ENCODE measurements around the gene CNTN1.

The CNTN1 gene

DNA sequence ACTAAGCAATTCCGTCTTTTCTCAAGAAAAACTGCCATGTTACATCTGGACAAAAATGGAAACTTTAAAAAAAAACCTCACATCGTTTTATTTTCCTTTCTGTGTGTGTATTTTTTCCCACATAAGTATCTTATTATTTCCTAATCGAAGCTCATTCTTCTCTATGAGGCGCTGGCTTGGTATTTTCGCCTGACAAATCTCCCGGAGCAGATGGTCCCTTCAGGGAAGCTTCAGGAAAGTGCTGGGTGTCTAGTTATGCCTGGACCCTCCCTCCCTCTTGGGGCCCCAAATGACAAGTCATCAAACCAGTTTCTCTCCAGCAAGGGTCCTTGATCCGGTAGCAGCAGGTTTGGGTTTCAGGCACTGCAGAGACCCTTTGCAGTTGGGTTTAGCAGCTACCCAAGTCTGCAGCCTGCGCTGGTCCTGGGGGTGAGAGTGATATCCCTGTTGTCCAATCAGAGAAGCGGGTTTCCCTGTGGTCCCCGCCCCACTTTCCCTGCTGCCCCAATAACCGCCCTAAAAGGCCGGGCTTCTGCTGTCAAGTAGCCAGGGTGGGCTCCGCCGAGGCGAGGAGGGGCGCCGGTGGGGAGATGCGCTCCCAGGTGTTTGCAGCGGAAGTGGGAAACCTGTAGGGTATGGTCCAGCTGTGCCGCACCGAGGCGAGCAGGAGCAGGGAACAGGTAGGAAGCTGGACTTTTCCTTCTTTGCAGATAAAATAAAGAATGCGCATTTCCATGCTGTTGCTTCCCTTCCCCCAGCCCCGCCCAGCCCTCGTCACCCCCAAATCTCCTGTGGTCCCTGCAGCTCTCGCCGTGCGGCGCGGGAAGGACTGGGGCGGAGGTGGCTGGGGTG is at the start of gene CNTN1:
Gene CNTN1 (plus strand): TSS at position 527 of the 852 bp plus-strand sequence.
- in situ Hi-C loops (cut with MboI; ENCODE audit: low sequenced_read_pairs) = no loop called here

DNA sequence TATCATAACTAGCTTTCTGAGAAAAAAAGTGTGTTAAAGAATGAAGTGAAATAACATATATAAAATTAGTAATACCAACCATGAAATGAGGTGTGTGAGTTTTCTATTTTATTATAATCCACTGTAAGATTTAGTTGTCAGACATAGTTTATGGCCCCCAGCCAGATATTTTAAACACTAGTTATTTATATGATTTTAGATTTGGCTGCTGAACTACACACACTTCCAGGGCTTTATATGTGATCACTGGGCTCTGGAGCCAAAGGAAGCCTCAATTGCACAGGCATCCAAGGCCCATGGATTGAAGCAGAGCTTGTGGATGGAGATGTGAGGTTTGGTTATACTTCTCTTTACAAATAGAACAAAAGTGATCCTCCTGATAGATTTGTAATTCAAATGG is 48.7 kb upstream of the CNTN1 start:
- in situ Hi-C loops (cut with MboI; ENCODE audit: low sequenced_read_pairs) = no loop called here

DNA sequence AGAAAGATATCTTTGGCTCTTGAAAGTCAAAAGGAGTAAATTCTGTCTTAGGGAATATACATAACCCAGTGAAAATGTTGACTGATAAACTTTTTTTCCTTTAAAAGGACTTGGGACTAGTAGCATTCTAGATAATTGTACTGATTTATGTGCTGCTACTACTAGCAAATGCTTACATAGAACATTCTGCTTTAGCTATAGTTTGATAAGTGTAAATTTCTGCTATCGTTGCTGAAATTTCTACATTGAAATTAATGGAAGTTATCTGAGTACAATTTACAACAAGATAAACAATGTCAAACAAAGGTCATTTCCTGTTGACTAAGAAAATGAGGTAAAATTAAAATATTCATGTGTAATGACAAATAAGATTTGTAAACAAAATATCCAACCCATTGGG is 48.3 kb upstream of the CNTN1 start:
- in situ Hi-C loops (cut with MboI; ENCODE audit: low sequenced_read_pairs) = no loop called here

DNA sequence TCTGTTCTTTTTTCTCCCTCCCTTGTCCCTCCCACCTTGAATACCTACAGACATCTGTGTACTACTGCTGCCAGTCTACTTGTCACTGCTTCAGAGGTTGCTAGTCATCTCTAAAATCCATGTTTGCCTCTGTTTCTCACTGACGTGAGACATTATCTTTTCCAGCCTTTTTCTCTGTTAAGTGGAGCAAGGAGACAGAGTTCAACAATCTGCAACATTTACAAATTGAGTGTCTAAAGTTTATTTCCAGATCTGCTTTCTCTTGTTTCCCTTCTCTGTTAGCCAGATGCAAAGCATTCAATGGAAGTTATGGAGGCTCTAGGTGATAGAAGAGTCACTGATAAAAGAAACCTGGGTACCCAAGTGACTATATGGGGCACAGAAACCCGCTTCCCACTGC is 47.5 kb upstream of the CNTN1 start:
- in situ Hi-C loops (cut with MboI; ENCODE audit: low sequenced_read_pairs) = no loop called here

DNA sequence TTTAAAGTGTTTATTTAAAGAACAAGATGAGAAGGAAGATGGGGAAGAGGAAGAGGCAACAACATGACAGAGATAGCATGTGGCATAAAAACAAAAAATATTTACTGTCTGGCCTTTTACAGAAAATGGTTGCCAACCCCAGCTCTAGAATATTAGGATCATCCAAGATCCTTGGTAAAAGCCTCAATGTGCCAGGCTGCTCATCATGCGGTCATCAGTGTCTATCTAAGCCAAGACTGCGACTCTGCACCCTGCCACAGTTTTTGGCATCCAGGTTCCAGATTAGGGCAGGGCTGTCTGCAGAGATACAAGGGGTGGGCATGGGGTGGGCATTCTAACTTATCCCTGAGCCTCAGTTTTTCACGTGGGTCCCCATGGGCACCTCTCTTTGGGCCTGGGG is 46.9 kb upstream of the CNTN1 start:
- in situ Hi-C loops (cut with MboI; ENCODE audit: low sequenced_read_pairs) = no loop called here

DNA sequence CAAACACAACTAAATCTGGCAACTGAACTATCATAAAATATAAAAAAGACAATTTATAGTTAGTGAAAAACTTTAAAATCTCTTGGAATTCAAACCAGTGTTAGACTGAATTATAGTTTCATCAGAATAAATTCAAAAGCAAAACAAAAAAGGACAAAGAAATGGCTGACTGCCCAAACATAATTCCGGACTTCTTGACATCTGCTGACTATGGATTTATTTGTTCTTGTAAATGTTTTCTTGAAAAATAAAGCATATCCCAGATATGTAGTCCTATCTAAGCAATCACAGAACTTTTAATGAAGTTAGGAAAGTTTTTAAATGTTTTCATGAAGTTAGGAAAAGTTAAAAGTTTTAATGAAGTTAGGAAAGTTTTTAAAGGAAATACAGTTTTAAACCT is 45.8 kb upstream of the CNTN1 start:
- in situ Hi-C loops (cut with MboI; ENCODE audit: low sequenced_read_pairs) = no loop called here

DNA sequence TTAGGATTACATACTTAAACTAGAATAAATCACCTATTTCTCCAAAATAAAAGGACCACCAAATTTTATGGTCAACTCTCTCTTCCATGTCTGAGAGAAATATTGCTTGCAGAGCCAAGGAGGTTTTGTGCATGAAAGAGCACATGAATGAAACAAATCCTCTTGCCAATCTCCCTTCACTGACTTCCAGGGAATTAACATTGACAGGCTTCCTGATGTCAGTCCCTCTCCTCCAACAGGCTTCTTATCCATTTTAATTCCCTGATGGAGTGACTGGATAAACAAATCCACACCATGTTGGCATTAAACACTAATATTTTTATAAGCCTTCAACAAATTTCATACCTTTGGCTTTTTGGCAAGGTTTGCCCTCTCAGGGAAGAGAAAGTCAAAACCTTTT is 45.3 kb upstream of the CNTN1 start:
- in situ Hi-C loops (cut with MboI; ENCODE audit: low sequenced_read_pairs) = no loop called here

DNA sequence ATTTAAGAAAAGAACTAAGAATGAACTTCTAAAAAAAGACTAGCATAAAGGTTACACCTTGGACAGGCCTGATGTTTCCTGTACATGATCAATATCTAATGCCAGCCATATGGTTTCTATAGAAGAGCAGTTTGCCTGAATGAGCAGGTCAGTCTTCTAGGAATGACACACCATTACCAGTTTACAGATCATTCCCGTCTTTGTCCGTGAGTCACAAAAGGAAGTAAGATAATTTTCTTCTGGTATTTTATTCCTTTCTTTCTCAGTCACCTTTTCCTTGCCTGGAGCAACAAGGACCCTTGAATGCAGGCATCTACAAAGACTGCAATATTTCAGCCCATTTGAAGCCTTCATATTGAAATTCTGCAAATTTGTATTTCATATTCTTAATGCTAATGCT is 44.6 kb upstream of the CNTN1 start:
- in situ Hi-C loops (cut with MboI; ENCODE audit: low sequenced_read_pairs) = no loop called here

DNA sequence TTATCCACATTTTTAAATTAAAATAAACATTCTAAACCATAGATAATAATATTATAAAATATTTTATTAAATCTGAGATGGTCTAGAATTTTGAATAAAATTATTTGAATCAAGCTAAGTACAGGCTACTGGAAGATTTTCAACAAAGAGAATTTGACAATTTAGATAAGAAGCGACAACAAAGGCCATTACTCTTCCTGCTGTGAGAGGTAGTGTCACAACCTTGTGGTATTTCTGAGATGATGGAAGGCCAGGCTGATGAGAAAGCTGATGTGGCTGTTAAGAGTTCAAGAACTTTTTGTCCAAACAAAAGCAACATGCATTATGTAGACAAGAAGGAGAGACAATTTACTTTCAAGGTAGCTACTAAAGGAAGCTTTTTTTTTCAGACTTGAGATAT is 43.7 kb upstream of the CNTN1 start:
- in situ Hi-C loops (cut with MboI; ENCODE audit: low sequenced_read_pairs) = no loop called here

DNA sequence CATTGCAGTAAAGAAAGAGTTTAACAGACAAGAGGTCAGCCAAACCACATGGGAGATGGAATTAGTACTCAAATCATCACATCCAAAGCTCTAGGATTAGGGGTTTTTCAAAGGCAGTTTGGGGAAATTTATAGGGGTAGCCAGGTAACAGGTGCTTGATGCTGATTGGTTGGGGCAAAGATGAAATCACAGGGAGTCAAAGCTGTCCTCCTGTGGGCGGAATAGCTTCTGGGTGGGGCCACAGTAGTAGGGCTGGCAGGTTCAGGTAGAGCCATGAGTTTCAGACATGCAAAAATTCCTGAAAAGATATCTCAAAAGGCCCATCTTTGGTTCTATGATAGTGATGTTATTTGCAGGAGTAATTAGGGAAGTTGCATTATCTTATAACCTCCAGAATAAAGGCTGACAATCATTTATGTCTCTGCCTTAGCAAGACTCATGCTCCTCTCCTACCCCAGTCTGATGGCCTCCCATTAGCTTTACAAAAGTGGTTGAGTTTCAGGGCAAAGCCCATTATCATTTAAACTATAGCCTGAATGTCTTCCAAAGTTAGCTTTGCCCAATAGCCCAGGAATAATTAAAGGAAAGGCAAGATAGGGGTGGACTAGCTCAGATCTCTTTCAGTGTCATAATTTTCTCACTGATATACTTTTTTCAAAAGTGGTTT is 42.1 kb upstream of the CNTN1 start:
- in situ Hi-C loops (cut with MboI; ENCODE audit: low sequenced_read_pairs) = no loop called here

DNA sequence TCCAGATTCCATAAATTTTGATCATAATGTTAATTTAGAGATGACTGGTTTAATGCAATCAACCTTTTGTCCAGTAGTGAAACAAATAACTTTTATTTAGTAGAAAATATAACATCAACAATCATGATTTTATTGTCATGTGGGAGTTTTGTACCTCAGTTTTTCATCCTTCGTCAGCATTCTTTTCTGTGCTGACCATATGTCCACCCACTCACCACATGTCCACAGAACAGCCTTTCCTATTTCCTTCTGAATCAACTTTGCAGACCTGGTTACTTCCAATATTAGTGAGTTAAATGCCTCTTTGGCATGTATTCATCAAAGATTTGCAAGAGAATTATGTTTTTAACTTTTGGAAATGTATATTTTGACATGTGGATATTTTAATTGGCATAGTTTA is 36.8 kb upstream of the CNTN1 start:
- in situ Hi-C loops (cut with MboI; ENCODE audit: low sequenced_read_pairs) = no loop called here

DNA sequence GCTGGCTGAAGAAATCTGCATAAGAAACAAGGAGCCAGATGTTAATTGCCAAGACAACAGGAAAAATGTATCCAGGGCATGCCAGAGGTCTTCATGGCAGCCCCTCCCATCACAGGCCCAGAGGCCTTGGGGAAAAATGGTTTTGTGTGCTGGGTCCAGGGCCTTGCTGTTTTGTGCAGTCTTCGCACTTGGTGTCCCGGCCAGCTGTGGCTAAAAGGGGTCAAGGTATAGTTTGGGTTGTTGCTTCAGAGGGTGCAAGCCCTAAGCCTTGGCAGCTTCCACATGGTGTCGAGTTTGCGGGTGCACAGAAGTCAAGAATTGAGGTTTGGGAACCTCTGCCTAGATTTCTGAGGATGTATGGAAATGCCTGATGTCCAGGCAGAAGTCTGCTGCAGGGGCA is 29.9 kb upstream of the CNTN1 start:
- in situ Hi-C loops (cut with MboI; ENCODE audit: low sequenced_read_pairs) = no loop called here

DNA sequence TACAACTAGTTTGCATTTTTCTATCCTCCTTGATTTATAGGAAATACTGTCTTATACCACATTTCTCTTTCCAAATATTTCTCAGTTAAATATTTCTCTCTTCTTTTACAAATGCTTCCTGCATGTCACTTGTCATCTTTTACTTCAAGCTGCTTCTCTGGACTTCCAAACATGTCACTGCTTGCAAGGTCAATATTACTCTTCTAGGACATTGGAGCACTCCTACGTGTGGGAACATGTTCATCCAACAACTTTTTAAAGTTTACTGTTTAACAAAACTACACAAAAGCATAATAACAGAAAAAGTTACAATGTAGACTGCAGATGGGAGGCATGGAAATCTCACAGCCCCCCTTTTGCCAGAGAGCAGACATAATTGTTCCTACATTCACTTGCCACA is 28.5 kb upstream of the CNTN1 start:
- in situ Hi-C loops (cut with MboI; ENCODE audit: low sequenced_read_pairs) = no loop called here

DNA sequence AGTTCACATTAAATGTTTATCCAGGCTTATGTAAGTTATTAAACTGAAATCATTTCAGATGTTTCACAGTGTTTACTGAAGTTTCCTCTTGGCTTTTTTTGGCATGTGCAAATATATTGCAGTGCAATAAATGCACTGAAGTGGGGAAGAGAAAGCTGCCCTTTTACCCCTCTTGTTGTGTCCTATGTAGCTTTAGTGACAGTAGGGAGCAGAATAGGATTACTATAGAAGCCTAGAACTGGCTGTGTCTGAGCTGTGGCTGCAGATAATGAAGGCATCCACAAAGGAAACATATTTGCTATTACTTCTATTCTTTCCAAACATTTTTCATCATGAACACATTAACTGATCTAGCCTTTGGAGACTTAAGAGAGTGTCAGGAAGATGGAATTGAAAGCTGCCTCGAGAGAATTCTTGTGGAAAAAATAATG is 24.1 kb upstream of the CNTN1 start:
- in situ Hi-C loops (cut with MboI; ENCODE audit: low sequenced_read_pairs) = no loop called here

DNA sequence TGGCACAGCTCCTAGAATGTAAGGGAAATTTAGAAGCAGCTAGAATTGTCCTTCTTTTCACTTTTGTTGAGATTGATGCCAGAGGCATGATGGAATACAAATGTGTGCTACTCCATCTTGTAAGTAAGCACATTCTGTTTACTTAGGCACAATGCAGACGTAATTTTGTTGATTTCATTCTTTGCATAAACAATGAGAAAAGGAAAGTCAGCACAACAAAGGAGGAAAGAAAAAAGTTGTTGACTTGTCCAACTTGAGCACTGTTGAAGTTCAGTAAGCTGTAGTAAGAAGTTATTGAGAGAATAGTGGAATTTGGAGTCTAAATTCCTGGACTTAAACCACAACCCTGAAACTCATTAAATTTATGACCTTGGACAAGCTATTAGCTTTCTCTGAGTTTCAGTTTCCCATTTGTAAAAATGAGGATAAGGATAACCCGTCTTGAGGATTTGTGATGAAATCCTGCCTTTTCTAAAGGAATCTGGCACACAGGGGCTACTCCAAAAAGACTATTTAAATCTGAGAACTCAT is 19.4 kb upstream of the CNTN1 start:
- in situ Hi-C loops (cut with MboI; ENCODE audit: low sequenced_read_pairs) = no loop called here

DNA sequence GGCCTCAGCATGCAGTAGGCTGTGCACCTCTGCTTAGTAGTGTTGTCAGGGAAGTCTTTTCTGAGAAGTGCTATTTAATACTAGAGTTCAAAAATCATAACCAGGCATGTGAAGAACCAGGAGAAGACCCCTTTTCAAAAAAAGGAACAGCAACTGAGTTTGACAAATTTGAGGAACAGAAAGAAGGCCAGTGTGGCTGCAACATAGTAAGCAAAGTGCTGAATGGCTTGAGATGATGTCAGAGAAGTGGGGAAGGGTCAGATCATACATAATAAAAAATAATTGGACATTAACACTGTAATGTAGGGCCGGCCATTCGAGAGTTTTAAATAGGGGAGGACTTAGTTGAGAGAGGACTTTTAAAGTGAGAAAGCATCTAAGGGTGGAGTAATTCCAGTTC is 11.1 kb upstream of the CNTN1 start:
- in situ Hi-C loops (cut with MboI; ENCODE audit: low sequenced_read_pairs) = no loop called here

DNA sequence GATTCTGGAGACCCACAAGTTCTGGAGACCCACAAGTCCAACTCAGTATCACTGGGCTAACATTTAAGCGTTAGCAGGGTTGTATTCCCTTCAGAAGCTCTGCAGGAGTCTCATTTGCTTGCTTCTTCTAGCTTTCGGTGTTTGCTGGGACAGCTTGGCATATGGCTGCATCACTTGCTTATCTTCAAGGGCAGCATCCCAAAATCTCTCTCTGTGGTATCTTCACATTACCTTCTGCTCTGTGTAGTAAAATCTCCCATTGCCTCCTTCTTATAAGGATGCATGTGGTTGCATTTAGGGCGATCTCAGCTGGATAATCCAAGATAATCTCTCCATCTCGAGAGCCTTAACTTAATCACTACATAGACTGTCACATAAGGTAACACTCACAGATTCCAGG is 7.3 kb upstream of the CNTN1 start:
- in situ Hi-C loops (cut with MboI; ENCODE audit: low sequenced_read_pairs) = no loop called here

DNA sequence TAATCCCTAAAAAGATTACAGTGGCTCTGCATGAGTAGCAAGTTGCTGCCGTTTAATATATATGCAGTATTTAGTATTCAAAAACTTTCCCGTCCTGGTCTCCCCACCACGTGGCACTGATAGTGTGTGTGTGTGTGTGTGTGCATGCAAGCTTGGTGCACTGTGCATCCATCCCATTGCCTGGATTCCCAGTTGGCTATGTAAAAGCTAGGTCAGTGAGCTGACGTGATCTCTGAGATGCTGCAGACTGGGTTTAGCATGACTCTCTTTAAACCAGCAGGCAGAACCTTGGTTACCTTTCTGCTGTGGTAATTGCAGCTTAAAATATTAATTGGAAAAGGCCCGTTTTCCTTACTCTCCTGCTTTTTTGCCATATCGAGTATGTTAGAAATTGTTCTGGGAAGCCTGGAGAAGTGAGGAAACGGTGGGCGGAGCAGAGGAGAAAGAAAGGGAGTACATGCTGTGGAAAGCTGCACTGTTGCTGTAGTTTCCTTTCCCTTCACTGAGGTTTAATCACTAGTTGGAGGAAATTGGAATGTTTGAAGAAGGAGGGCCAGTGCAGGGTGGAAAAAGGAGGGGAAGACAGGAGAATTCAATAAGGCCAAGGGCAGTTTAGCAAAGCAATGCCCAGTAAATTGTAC is 4.0 kb upstream of the CNTN1 start:
- in situ Hi-C loops (cut with MboI; ENCODE audit: low sequenced_read_pairs) = no loop called here

DNA sequence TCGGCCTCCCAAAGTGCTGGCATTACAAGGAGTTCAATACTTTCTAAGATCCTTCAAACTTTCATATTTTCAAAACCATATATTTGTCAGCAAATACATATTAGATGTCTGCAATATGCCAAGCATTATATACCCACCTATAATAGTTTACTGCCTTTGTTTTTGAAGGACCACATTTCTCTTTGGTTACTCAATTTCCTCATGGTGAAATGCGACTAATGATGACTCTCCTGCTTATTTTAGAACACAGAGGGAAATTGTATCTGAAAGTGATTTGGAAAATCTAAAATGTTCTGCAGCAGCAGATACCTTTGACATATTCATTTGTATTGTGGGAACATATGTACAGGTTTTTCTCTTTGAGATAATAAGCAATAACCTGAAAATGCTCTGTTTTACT is 2.7 kb upstream of the CNTN1 start:
- in situ Hi-C loops (cut with MboI; ENCODE audit: low sequenced_read_pairs) = no loop called here

DNA sequence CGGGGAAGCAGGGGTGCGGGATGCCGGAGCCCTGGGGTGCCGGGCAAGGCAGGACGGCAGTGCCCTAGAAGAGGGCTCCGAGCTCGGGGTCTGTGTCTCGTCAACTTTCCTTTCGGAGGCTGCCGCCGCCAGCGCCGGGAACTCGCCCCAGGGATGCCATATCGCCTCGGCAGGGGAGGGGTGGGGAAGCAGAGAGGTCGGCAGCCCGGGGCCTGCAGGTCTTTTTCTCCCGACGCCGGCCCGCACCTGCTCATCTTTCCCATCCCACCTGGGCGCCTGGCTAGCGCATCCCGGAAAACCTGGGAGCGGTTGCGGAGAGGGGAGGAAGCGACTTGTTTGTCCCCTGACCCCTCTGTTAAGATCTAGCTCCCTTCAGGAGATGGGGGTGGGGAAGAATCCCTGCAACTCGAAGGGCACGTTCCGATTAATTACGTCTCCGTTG is 547 bp downstream of the CNTN1 start:
- in situ Hi-C loops (cut with MboI; ENCODE audit: low sequenced_read_pairs) = no loop called here

DNA sequence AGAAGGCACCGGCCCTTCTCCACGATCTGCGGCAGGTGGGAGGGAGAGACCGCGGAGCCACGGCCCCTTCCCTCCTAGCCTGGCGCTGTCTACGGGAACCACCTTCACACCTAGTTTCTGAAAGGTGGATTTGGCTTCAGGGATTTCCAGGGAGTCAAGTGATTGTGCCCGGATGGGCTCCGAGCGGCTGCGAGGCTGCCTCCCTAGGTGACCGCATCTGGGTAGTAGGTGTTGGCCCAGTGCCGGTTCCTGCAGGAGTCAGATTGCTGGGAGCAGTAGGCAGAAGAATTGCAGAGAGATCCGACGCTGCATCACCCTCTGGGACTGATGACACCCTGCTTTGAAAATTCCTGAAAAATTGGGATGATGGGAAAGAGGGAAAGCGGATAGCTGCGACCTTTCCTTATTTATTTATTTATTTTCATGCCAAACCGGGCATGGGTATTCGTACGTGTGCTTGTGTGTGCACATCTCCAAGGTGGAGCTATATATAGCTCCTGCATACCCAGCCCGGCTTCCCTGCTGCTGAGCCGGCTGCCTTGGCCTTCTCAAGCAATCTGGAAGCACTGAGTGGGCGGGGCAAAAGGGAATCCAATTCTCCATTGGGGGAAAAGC is 1.1 kb downstream of the CNTN1 start:
- in situ Hi-C loops (cut with MboI; ENCODE audit: low sequenced_read_pairs) = no loop called here
